ENCODE results near the gene AGBL4.

The AGBL4 gene

DNA sequence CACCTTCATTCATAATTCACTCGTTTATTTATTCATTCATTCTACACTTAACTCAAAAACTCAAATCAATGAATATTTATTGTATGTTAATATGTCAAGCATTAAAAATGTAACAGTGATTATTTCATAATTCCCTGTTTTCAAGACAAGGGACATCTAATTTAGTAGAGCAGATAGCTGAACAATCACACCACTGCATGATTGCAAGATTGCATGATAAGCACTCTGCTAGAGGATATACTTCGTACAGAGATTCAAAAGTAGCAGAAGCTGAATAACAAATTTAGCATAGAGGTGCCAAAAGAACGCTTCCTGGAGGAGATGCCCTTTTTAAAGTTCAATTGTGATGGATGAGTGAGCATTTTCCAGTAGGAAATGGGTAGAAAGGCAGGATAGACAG, 1056.4 kb downstream of the AGBL4 start:
- Histone ChIP-seq H3K4me3 (ENCODE audit: low read depth, low read length) (no peak overlapping the region), H3K27ac (ENCODE audit: extremely low read depth, low read depth, low read length) (no peak overlapping the region), H3K9me3 (ENCODE audit: control insufficient read depth, insufficient read depth, low read depth, low read length) (no peaks in the 10 kb centered on the region), H3K4me1 (ENCODE audit: control insufficient read depth, insufficient read depth, low read length) (no peaks in the 10 kb centered on the region), H3K36me3 (ENCODE audit: control insufficient read depth in 2 of 2, insufficient read depth in 1 of 2, low read length in 2 of 2) (no peaks in the 10 kb centered on the region)
- CTCF ChIA-PET: no interaction called here
- TF ChIP-seq GLIS2 (tag by site-specific recombination; IDR thresholded peaks at IDR 0.05) (no peak), ZNF658 (tag by site-specific recombination; IDR thresholded peaks at IDR 0.05) (no peak)
- TF ChIP-seq, protein P1, sequence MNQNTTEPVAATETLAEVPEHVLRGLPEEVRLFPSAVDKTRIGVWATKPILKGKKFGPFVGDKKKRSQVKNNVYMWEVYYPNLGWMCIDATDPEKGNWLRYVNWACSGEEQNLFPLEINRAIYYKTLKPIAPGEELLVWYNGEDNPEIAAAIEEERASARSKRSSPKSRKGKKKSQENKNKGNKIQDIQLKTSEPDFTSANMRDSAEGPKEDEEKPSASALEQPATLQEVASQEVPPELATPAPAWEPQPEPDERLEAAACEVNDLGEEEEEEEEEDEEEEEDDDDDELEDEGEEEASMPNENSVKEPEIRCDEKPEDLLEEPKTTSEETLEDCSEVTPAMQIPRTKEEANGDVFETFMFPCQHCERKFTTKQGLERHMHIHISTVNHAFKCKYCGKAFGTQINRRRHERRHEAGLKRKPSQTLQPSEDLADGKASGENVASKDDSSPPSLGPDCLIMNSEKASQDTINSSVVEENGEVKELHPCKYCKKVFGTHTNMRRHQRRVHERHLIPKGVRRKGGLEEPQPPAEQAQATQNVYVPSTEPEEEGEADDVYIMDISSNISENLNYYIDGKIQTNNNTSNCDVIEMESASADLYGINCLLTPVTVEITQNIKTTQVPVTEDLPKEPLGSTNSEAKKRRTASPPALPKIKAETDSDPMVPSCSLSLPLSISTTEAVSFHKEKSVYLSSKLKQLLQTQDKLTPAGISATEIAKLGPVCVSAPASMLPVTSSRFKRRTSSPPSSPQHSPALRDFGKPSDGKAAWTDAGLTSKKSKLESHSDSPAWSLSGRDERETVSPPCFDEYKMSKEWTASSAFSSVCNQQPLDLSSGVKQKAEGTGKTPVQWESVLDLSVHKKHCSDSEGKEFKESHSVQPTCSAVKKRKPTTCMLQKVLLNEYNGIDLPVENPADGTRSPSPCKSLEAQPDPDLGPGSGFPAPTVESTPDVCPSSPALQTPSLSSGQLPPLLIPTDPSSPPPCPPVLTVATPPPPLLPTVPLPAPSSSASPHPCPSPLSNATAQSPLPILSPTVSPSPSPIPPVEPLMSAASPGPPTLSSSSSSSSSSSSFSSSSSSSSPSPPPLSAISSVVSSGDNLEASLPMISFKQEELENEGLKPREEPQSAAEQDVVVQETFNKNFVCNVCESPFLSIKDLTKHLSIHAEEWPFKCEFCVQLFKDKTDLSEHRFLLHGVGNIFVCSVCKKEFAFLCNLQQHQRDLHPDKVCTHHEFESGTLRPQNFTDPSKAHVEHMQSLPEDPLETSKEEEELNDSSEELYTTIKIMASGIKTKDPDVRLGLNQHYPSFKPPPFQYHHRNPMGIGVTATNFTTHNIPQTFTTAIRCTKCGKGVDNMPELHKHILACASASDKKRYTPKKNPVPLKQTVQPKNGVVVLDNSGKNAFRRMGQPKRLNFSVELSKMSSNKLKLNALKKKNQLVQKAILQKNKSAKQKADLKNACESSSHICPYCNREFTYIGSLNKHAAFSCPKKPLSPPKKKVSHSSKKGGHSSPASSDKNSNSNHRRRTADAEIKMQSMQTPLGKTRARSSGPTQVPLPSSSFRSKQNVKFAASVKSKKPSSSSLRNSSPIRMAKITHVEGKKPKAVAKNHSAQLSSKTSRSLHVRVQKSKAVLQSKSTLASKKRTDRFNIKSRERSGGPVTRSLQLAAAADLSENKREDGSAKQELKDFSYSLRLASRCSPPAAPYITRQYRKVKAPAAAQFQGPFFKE (tag by site-specific recombination; IDR thresholded peaks at IDR 0.05; ENCODE audit: borderline replicate concordance): no peak
- POLR2A ChIA-PET: no interaction called here

DNA sequence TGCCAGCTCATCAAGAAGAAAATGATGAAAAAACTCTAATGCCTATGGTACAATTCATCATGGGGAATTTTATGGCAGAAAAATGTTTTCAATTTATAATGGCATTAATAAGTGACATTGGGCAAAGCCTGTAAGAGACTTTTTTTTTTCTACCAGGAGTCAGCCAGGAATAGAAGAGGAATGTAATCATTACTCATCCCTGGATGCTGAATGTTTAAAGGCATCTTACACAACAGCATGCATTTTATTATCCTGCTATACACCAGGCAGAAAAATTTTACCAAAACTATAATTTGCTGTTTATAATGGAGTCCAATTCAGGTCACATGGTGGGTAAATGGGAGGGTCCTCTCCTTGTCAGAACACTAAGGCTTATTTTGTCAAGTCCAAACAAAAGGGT, 1057.2 kb downstream of the AGBL4 start:
- Histone ChIP-seq H3K4me1 (ENCODE audit: control insufficient read depth, insufficient read depth, low read length) (no peaks in the 10 kb centered on the region), H3K4me3 (ENCODE audit: low read depth, low read length) (no peak overlapping the region), H3K9me3 (ENCODE audit: control insufficient read depth, insufficient read depth, low read depth, low read length) (no peaks in the 10 kb centered on the region), H3K36me3 (ENCODE audit: control insufficient read depth in 2 of 2, insufficient read depth in 1 of 2, low read length in 2 of 2) (no peaks in the 10 kb centered on the region), H3K27ac (ENCODE audit: extremely low read depth, low read depth, low read length) (no peak overlapping the region)
- TF ChIP-seq ZNF132 (tag by site-specific recombination; IDR thresholded peaks at IDR 0.05; ENCODE audit: borderline replicate concordance) (no peak), ZNF785 (tag by site-specific recombination; IDR thresholded peaks at IDR 0.05) (no peak), ZNF707 (tag by site-specific recombination; IDR thresholded peaks at IDR 0.05) (no peak), ZNF510 (tag by site-specific recombination; IDR thresholded peaks at IDR 0.05; ENCODE audit: insufficient replicate concordance) (no peak)
- TF ChIP-seq, protein P2, sequence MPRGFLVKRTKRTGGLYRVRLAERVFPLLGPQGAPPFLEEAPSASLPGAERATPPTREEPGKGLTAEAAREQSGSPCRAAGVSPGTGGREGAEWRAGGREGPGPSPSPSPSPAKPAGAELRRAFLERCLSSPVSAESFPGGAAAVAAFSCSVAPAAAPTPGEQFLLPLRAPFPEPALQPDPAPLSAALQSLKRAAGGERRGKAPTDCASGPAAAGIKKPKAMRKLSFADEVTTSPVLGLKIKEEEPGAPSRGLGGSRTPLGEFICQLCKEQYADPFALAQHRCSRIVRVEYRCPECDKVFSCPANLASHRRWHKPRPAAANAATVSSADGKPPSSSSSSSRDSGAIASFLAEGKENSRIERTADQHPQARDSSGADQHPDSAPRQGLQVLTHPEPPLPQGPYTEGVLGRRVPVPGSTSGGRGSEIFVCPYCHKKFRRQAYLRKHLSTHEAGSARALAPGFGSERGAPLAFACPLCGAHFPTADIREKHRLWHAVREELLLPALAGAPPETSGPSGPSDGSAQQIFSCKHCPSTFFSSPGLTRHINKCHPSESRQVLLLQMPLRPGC (tag by site-specific recombination; IDR thresholded peaks at IDR 0.05): no peak
- ChIA-PET CTCF (no interaction called here), POLR2A (no interaction called here)

DNA sequence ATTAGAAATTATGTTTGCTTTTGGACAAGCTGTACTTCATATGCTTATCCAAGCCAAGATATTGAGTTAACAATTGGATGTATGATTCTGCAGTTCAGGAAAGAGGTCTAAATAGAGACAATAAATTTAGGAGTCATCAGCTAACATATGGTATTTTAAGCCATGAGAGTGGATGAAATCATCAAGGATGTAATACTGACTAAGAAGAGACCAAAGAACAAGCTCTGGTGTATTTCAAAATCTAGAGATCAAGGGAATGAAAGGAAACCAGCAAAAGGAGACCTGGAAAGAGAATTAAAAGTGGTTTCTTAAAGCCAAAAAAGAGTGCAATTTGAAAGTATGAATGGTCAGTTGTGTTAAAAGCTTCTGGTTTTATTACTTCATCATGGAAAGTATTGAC, 1063.4 kb downstream of the AGBL4 start:
- Histone ChIP-seq H3K36me3 (ENCODE audit: control insufficient read depth in 2 of 2, insufficient read depth in 1 of 2, low read length in 2 of 2) (no peaks in the 10 kb centered on the region), H3K9me3 (ENCODE audit: control insufficient read depth, insufficient read depth, low read depth, low read length) (no peaks in the 10 kb centered on the region), H3K27ac (ENCODE audit: extremely low read depth, low read depth, low read length) (no peak overlapping the region), H3K4me1 (ENCODE audit: control insufficient read depth, insufficient read depth, low read length) (no peaks in the 10 kb centered on the region), H3K4me3 (ENCODE audit: low read depth, low read length) (no peak overlapping the region)
- ChIA-PET POLR2A (no interaction called here), CTCF (interaction anchor here (0.6 kb wide), 1 partner anchor 127 kb away, joined by 4 read pairs; no protein-coding TSS in a partner anchor)
- no peak for TF ChIP-seq ZNF791 (tag by site-specific recombination; IDR thresholded peaks at IDR 0.05)
- TF ChIP-seq ZNF747 (tag by site-specific recombination; IDR thresholded peaks at IDR 0.05): no peak
- TF ChIP-seq OVOL3 (tag by site-specific recombination; IDR thresholded peaks at IDR 0.05): no peak
- TF ChIP-seq, protein P3, sequence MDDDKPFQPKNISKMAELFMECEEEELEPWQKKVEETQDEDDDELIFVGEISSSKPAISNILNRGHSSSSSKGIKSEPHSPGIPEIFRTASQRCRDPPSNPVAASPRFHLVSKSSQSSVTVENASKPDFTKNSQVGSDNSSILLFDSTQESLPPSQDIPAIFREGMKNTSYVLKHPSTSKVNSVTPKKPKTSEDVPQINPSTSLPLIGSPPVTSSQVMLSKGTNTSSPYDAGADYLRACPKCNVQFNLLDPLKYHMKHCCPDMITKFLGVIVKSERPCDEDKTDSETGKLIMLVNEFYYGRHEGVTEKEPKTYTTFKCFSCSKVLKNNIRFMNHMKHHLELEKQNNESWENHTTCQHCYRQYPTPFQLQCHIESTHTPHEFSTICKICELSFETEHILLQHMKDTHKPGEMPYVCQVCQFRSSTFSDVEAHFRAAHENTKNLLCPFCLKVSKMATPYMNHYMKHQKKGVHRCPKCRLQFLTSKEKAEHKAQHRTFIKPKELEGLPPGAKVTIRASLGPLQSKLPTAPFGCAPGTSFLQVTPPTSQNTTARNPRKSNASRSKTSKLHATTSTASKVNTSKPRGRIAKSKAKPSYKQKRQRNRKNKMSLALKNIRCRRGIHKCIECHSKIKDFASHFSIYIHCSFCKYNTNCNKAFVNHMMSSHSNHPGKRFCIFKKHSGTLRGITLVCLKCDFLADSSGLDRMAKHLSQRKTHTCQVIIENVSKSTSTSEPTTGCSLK (tag by site-specific recombination; IDR thresholded peaks at IDR 0.05): no peak
- TF ChIP-seq ZNF549 (tag by site-specific recombination; IDR thresholded peaks at IDR 0.05): no peak
- TF ChIP-seq ZNF169 (tag by site-specific recombination; IDR thresholded peaks at IDR 0.05): no peak
- TF ChIP-seq GLIS1 (tag by site-specific recombination; IDR thresholded peaks at IDR 0.05): no peak
- no peak for TF ChIP-seq MEIS1 (CRISPR knock-in tag; IDR thresholded peaks at IDR 0.05; ENCODE audit: borderline replicate concordance)
- TF ChIP-seq, protein P4, sequence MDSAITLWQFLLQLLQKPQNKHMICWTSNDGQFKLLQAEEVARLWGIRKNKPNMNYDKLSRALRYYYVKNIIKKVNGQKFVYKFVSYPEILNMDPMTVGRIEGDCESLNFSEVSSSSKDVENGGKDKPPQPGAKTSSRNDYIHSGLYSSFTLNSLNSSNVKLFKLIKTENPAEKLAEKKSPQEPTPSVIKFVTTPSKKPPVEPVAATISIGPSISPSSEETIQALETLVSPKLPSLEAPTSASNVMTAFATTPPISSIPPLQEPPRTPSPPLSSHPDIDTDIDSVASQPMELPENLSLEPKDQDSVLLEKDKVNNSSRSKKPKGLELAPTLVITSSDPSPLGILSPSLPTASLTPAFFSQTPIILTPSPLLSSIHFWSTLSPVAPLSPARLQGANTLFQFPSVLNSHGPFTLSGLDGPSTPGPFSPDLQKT (IDR thresholded peaks at IDR 0.05; ENCODE audit: borderline replicate concordance, low read depth, low read length): no peak
- TF ChIP-seq ZNF404 (tag by site-specific recombination; IDR thresholded peaks at IDR 0.05): no peak
- no peak for TF ChIP-seq ZNF530 (tag by site-specific recombination; IDR thresholded peaks at IDR 0.05; ENCODE audit: low read depth)
- no peak for TF ChIP-seq ZNF341 (tag by site-specific recombination; IDR thresholded peaks at IDR 0.05; ENCODE audit: low read depth)
- TF ChIP-seq ZNF510 (tag by site-specific recombination; IDR thresholded peaks at IDR 0.05; ENCODE audit: insufficient replicate concordance): no peak
- TF ChIP-seq, protein P5, sequence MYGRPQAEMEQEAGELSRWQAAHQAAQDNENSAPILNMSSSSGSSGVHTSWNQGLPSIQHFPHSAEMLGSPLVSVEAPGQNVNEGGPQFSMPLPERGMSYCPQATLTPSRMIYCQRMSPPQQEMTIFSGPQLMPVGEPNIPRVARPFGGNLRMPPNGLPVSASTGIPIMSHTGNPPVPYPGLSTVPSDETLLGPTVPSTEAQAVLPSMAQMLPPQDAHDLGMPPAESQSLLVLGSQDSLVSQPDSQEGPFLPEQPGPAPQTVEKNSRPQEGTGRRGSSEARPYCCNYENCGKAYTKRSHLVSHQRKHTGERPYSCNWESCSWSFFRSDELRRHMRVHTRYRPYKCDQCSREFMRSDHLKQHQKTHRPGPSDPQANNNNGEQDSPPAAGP (tag by site-specific recombination; IDR thresholded peaks at IDR 0.05): no peak

Measured in HEK293 (cell line).